Caco-2 (cell line): ENCODE measurements around the gene TPRG1L. TPM values are rescaled to one million over a fixed set of nuclear protein-coding genes. Genes with fewer than 3 reads are reported as not detected.

ENCODE experiments used
- BruUV-seq: library from RNA; stranded (reverse); fragments of 400-500 nt; replicated peaks from 2 replicates; lab custom pipeline; 2021; lab: Mats Ljungman, UMichigan
- CTCF ChIA-PET: fragments of 300-600 bp; sonication (Branson Sonifier 250); formaldehyde crosslinking; loops from one replicate; lab custom pipeline; 2022; ENCODE audit warnings: antibody characterized with exemption; lab: Charles Lee
- POLR2A ChIA-PET: fragments of 300-600 bp; sonication (Branson Sonifier 250); formaldehyde crosslinking; loops from one replicate; lab custom pipeline; 2022; ENCODE audit warnings: antibody characterized with exemption; lab: Charles Lee
- DNase-seq, 2 experiments: peaks; one replicate each; pipeline versions ENCODE4 v3.0.0 to v3.0.0-alpha.2; 2020 to 2022
- H3K27me3 ChIP-seq: replicated peaks from 2 replicates; pipeline ENCODE4 v1.6.0; 2011; ENCODE audit warnings: low read length; ENCODE audit not compliant: control insufficient read depth, insufficient read depth
- H3K36me3 ChIP-seq: 2 replicates; pipeline ENCODE4 v1.5.1; 2011; ENCODE audit warnings: low read length; ENCODE audit not compliant: control insufficient read depth, insufficient read depth
- H3K4me1 ChIP-seq: fragments of 250-450 bp; sonication (Bioruptor Pico); 2 replicates; pipeline ENCODE4 v1.5.1; 2020; ENCODE audit warnings: mild to moderate bottlenecking
- H3K4me3 ChIP-seq: 2 replicates; pipeline ENCODE4 v1.5.1; 2011; ENCODE audit warnings: low read depth, mild to moderate bottlenecking, control low read depth, low read length
- H3K9me3 ChIP-seq: fragments of 250-450 bp; sonication (Bioruptor Pico); 2 replicates; pipeline ENCODE4 v1.5.1; 2020; ENCODE audit warnings: mild to moderate bottlenecking, moderate library complexity
- H3K27ac Mint-ChIP-seq: one replicate; pipeline ENCODE4 v1.8.0; 2022; ENCODE audit warnings: mixed read lengths; ENCODE audit not compliant: unreplicated experiment
- H3K27me3 Mint-ChIP-seq: one replicate; pipeline ENCODE4 v1.8.0; 2022; ENCODE audit warnings: mixed read lengths; ENCODE audit not compliant: insufficient read depth, unreplicated experiment
- H3K36me3 Mint-ChIP-seq: one replicate; pipeline ENCODE4 v1.8.0; 2022; ENCODE audit warnings: mild to moderate bottlenecking, mixed read lengths; ENCODE audit not compliant: insufficient read depth, unreplicated experiment
- H3K4me1 Mint-ChIP-seq: one replicate; pipeline ENCODE4 v1.8.0; 2022; ENCODE audit warnings: low read depth, mixed read lengths; ENCODE audit not compliant: unreplicated experiment
- H3K4me3 Mint-ChIP-seq: one replicate; pipeline ENCODE4 v1.8.0; 2022; ENCODE audit warnings: mild to moderate bottlenecking, moderate library complexity, mixed read lengths; ENCODE audit not compliant: unreplicated experiment
- H3K9me3 Mint-ChIP-seq: one replicate; pipeline ENCODE4 v1.8.0; 2022; ENCODE audit warnings: mixed read lengths; ENCODE audit not compliant: unreplicated experiment
- CTCF ChIP-seq, 2 experiments: fragments of 200-600 bp in 1 of 2; IDR thresholded peaks; 1 replicate in 1 of 2; 2 replicates in 1 of 2; pipeline versions ENCODE4 v1.5.1 to v1.8.0; 2011 to 2022; ENCODE audit warnings: antibody characterized with exemption in 1 of 2, control low read depth in 1 of 2, inconsistent platforms in 1 of 2, low read depth in 1 of 2, low read length in 1 of 2, mild to moderate bottlenecking in 1 of 2, moderate library complexity in 1 of 2; ENCODE audit not compliant: insufficient read depth in 1 of 2, severe bottlenecking in 1 of 2, unreplicated experiment in 1 of 2
- intact Hi-C: fragments of 100-400 bp; cut with micrococcal nuclease; formaldehyde crosslinking; loops from one replicate; pipeline ENCODE4 v1.10.0; 2022; ENCODE audit not compliant: unreplicated experiment
- total RNA-seq: library from RNA; stranded (reverse); gene quantifications from 2 replicates; pipeline ENCODE4 v1.2.3, GENCODE V29; 2022

Gene TPRG1L
- total RNA-seq, 1 experiment from 2014 or later = 43.9 TPM

GRCh38 chr1:3641046-3641760 lies 16.4 kb downstream of the TPRG1L start:
- H3K4me1 Mint-ChIP-seq = no peaks in the 10 kb centered on the region
- Histone ChIP-seq H3K27me3 (no peaks in the 10 kb centered on the region), H3K4me3 (no peak overlapping the region), H3K4me1 (no peaks in the 10 kb centered on the region), H3K36me3 (no peaks in the 10 kb centered on the region; the same call in 1 of the 2 replicates), H3K9me3 (no peaks in the 10 kb centered on the region)
- ChIA-PET CTCF (no interaction called here), POLR2A (no interaction called here)
- no peak overlapping the region for H3K27ac Mint-ChIP-seq
- DNase-seq = no peak
- intact Hi-C loops = no loop called here
- TF ChIP-seq CTCF (IDR thresholded peaks at IDR 0.05; ENCODE audit: insufficient read depth in 1 of 2, low read depth in 1 of 2, low read length in 1 of 2, severe bottlenecking in 1 of 2, unreplicated experiment in 1 of 2) = no peak
- no peaks in the 10 kb centered on the region for H3K27me3 Mint-ChIP-seq
- peaks cover 21% of the 10 kb centered on the region for H3K36me3 Mint-ChIP-seq
- no peaks in the 10 kb centered on the region for H3K9me3 Mint-ChIP-seq
- BruUV-seq = no TSS peak
- H3K4me3 Mint-ChIP-seq = no peak overlapping the region

- DNase-seq = no peak
- H3K9me3 ChIP-seq = no peaks in the 10 kb centered on the region
- no peak overlapping the region for H3K4me3 ChIP-seq
- ChIA-PET POLR2A (no interaction called here), CTCF (no interaction called here)
- Mint-ChIP-seq H3K36me3 (peaks cover 18% of the 10 kb centered on the region), H3K9me3 (no peaks in the 10 kb centered on the region), H3K4me3 (no peak overlapping the region), H3K27me3 (no peaks in the 10 kb centered on the region), H3K27ac (no peak overlapping the region), H3K4me1 (no peaks in the 10 kb centered on the region)
- no TSS peak for BruUV-seq
- no peaks in the 10 kb centered on the region; the same call in 1 of the 2 replicates for H3K36me3 ChIP-seq
- intact Hi-C loops = no loop called here
- no peaks in the 10 kb centered on the region for H3K27me3 ChIP-seq
- no peaks in the 10 kb centered on the region for H3K4me1 ChIP-seq
- TF ChIP-seq CTCF (IDR thresholded peaks at IDR 0.05; ENCODE audit: insufficient read depth in 1 of 2, low read depth in 1 of 2, low read length in 1 of 2, severe bottlenecking in 1 of 2, unreplicated experiment in 1 of 2) = no peak
These were observed 17.0 kb downstream of the TPRG1L start for GRCh38 chr1:3641816-3642215.

- no peaks in the 10 kb centered on the region for H3K27me3 ChIP-seq
- peaks cover 18% of the 10 kb centered on the region for H3K36me3 Mint-ChIP-seq
- H3K9me3 ChIP-seq = no peaks in the 10 kb centered on the region
- BruUV-seq = no TSS peak
- no peak for TF ChIP-seq CTCF (IDR thresholded peaks at IDR 0.05; ENCODE audit: insufficient read depth in 1 of 2, low read depth in 1 of 2, low read length in 1 of 2, severe bottlenecking in 1 of 2, unreplicated experiment in 1 of 2)
- no peak for DNase-seq
- intact Hi-C loops = no loop called here
- no peak overlapping the region for H3K4me3 Mint-ChIP-seq
- no peaks in the 10 kb centered on the region for H3K4me1 Mint-ChIP-seq
- ChIA-PET POLR2A (no interaction called here), CTCF (no interaction called here)
- H3K4me3 ChIP-seq = no peak overlapping the region
- no peaks in the 10 kb centered on the region for H3K9me3 Mint-ChIP-seq
- no peak overlapping the region for H3K27ac Mint-ChIP-seq
- no peaks in the 10 kb centered on the region; the same call in 1 of the 2 replicates for H3K36me3 ChIP-seq
- H3K27me3 Mint-ChIP-seq = no peaks in the 10 kb centered on the region
- no peaks in the 10 kb centered on the region for H3K4me1 ChIP-seq
These were observed 18.3 kb downstream of the TPRG1L start for GRCh38 chr1:3642919-3643675.
